ENCODE data around the gene CTIF. TPM values are rescaled to one million over a fixed set of nuclear protein-coding genes. Genes with fewer than 3 reads are reported as not detected.
"Not testable (repeated sequence)": the region's sequence is repeated elsewhere in the genome, so short reads cannot be mapped to it uniquely, and the experiment has no call there.

The CTIF gene
- total RNA-seq, 3 donors from 2014 or later: 13.2 to 50.3 (median 19.6) TPM

DNA sequence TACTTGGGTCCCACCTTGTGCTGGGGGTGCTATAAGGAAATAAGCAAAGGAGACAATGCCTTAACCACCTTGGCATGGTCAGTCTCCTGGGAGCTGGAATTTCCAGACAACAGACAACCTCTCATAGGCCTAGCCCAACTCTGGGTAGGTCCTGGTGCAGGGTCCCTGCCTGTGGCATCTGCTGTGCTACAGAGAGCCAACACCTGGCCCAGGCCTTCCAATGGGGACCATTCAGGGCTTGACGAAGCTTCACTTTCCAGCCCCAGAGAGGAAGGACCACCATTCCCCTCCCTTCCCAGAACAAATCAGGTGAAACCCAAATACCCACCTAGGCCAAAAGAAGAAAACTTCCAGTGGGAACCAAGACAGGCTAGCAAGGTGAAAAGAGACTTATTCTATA is 329.1 kb downstream of the CTIF start:
- H3K4me1 ChIP-seq (ENCODE audit: low read depth): no peaks in the 10 kb centered on the region
- ATAC-seq: no peak
- H3K9me3 ChIP-seq: no peaks in the 10 kb centered on the region
- TF ChIP-seq, protein P1, sequence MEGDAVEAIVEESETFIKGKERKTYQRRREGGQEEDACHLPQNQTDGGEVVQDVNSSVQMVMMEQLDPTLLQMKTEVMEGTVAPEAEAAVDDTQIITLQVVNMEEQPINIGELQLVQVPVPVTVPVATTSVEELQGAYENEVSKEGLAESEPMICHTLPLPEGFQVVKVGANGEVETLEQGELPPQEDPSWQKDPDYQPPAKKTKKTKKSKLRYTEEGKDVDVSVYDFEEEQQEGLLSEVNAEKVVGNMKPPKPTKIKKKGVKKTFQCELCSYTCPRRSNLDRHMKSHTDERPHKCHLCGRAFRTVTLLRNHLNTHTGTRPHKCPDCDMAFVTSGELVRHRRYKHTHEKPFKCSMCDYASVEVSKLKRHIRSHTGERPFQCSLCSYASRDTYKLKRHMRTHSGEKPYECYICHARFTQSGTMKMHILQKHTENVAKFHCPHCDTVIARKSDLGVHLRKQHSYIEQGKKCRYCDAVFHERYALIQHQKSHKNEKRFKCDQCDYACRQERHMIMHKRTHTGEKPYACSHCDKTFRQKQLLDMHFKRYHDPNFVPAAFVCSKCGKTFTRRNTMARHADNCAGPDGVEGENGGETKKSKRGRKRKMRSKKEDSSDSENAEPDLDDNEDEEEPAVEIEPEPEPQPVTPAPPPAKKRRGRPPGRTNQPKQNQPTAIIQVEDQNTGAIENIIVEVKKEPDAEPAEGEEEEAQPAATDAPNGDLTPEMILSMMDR (IDR thresholded peaks at IDR 0.05): no peak
- intact Hi-C loops (cut with DNase I, micrococcal nuclease): no loop called here
- no peaks in the 10 kb centered on the region for H3K36me3 ChIP-seq (ENCODE audit: low read depth)
- DNase-seq: no peak
- no peak overlapping the region for H3K4me3 ChIP-seq

DNA sequence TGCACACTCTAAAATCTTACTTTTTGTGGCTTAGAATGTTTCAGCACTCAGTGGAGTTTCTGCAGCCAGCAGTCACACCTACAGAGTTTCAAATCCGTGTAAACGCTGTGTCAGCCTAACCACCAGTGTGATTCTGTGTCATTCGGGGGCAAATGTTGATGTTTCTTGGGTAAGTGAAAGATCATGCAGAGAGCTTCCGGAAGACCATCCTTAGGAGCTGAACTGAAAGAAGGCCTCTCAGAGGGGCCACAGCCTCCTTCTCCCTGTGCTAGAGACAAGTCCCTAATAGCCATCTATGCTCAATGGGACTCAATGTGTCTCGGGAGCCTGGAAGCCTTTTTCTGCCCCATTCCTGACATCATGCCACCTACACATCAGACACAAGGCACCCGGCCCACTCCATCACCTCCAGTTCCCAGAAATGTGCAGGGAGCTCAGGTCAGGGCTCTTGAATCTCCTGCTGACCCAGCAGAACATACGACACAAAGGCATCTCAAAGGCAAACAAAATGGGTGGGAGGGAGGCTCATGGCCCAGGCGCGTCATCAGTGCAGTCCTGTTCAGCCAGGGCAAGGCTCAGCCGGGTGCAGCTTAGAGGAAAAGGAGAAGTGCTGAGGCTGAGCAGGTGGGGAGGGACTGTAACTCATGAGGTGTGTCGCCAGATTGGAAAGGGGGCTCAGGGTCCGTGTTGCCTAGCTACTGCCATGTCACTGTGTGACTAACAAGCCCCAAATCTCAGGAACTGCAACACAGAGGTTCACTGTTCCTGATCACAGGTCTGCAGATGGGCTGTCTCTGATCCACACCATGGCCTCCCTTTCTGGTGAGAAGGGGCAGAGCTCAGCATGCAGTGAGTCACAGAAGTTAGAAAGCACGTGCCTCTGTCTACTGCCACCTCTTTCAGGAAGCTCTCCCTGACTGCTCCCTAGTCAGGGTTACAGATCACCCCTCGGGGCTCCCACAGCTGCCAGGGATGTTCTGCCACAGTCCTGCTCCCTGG is 329.9 kb downstream of the CTIF start:
- ATAC-seq: peak; percentile 64
- Histone ChIP-seq H3K36me3 (ENCODE audit: low read depth) (no peaks in the 10 kb centered on the region), H3K4me1 (ENCODE audit: low read depth) (no peaks in the 10 kb centered on the region), H3K4me3 (no peak overlapping the region), H3K9me3 (no peaks in the 10 kb centered on the region)
- TF ChIP-seq, protein P1 (IDR thresholded peaks at IDR 0.05): no peak
- DNase-seq: no peak
- intact Hi-C loops (cut with DNase I, micrococcal nuclease): no loop called here

DNA sequence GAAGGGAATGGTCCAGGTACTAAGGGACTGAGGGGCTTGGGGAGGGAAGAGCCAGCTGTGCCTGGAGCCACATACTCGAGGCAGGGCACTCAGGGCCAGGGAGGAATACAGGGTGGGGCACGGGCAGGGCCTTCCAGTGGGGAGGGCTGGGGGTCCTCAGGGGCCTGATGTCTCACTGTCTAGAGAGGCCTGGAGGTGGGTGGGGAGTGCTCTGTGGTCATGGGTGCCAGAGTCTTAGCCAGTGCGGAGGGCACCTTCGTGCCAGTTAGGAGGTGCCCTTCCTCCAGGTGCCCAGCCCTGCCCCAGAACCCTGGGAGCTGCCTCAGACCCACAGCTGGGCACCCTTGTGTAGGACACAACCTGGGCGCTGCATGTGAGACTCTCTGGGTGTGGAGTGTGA is 330.8 kb downstream of the CTIF start:
- TF ChIP-seq, protein P1 (IDR thresholded peaks at IDR 0.05): no peak
- DNase-seq: no peak
- no peak for ATAC-seq
- Histone ChIP-seq H3K9me3 (no peaks in the 10 kb centered on the region), H3K4me3 (no peak overlapping the region), H3K4me1 (ENCODE audit: low read depth) (no peaks in the 10 kb centered on the region), H3K36me3 (ENCODE audit: low read depth) (no peaks in the 10 kb centered on the region)
- intact Hi-C loops (cut with DNase I, micrococcal nuclease): no loop called here

DNA sequence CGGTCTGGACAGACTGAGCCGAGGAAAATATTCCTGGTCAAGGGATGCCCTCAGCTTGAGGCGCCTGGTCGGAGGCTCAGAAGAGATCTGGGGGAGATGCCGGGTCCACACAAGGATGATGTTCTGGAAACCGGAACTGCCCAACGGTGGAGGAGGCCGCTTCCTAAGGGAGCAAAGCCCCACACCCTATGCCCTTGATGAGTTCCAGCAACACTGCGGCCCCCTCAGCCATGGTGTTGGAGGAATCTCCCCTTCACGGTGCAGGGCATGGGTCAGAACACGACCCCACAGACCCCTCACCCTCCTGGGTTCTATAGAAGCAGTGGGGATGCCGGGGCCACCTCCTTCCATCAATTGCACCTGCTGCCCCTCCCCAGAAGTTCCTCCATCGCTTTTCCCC is 332.1 kb downstream of the CTIF start:
- H3K4me3 ChIP-seq; intact Hi-C loops (cut with DNase I, micrococcal nuclease); H3K36me3 ChIP-seq (ENCODE audit: low read depth); H3K4me1 ChIP-seq (ENCODE audit: low read depth); H3K9me3 ChIP-seq; ATAC-seq: not testable (repeated sequence)
- peak in 1 of 3 donors; percentile 7 for DNase-seq

DNA sequence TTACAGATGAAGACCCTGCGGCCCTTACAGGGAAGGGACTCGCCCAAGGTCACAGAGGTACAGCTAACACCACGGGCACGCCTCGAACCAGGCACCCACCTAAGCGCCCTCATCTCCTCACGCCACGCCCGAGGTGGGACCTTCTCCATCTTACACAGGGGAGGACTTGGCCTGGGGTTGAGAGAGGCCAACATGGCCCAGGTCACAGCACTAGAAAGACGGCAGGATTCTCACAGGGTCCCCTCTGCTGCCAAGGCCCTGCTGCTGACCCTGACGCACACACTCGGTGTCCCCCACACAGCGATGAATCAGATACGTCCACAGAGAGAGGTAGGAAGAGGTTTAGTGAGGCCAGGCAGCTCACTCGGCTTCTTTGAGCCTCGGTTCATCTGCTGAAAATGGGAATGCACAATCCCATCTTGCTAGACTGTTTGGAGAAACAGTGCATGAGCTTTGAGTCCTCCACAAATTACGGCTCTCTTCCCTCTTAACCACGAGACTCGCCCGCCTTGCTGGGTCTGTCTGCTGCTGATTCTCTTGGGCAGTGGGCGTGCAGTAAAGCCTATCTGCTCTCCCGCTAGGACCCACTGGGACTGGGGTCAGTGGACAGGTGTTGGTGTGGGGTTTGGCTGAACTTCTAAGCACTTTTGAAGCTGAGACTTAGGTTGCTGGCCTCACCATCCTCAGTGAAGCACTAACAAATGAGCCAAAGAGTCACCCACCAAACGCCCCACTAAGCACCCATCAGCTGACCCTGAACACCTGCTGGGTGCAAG is 332.7 kb downstream of the CTIF start:
- ATAC-seq: no peak
- Histone ChIP-seq H3K36me3 (ENCODE audit: low read depth) (no peaks in the 10 kb centered on the region), H3K9me3 (no peaks in the 10 kb centered on the region), H3K4me3 (no peak overlapping the region), H3K4me1 (ENCODE audit: low read depth) (no peaks in the 10 kb centered on the region)
- intact Hi-C loops (cut with DNase I, micrococcal nuclease): no loop called here
- TF ChIP-seq, protein P1 (IDR thresholded peaks at IDR 0.05): no peak
- DNase-seq: no peak

Measured in mucosa of descending colon (tissue), 3 donors.